ENCODE results near the gene ADAM8.

DNA sequence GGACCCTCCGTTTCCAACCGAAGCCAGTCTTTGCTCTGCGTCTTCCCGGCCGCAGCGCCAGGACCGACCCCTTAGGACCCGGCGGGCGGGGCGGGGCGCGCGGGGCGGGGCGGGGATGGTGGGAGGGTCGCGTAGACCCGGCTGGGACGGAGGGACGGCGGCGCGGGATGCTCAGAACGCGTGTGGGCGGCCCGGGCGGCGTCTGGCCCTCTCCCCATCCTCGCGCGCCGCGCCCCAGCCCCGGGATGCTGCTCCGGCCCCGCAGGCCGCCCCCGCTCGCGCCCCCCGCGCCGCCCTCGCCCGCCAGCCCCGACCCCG, 46.7 kb downstream of the ADAM8 start, which contains the start of gene UTF1:
- TF ChIP-seq FOXM1 (IDR thresholded peaks at IDR 0.05; ENCODE audit: borderline replicate concordance) (no peak), BHLHE40 (IDR thresholded peaks at IDR 0.05; ENCODE audit: borderline replicate concordance) (no peak), HDGF (IDR thresholded peaks at IDR 0.05; ENCODE audit: borderline replicate concordance) (no peak), ARNT (IDR thresholded peaks at IDR 0.05) (no peak), SUZ12 (IDR thresholded peaks at IDR 0.05) (no peak), ELF4 (IDR thresholded peaks at IDR 0.05) (no peak), NFRKB (IDR thresholded peaks at IDR 0.05) (no peak), FOXK2 (IDR thresholded peaks at IDR 0.05) (no peak), TARDBP (IDR thresholded peaks at IDR 0.05) (no peak), SP1 (IDR thresholded peaks at IDR 0.05) (no peak), L3MBTL2 (conservative IDR thresholded peaks at IDR 0.05) (no peak)
- TF ChIP-seq, protein P1, sequence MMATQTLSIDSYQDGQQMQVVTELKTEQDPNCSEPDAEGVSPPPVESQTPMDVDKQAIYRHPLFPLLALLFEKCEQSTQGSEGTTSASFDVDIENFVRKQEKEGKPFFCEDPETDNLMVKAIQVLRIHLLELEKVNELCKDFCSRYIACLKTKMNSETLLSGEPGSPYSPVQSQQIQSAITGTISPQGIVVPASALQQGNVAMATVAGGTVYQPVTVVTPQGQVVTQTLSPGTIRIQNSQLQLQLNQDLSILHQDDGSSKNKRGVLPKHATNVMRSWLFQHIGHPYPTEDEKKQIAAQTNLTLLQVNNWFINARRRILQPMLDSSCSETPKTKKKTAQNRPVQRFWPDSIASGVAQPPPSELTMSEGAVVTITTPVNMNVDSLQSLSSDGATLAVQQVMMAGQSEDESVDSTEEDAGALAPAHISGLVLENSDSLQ (IDR thresholded peaks at IDR 0.05), result no peak
